Measurements from ENCODE around the gene CKMT2.

CKMT2 gene

GRCh38 chr5:81313278-81313677, 80.2 kb downstream of the CKMT2 start:
- DNase-seq: no peak

GRCh38 chr5:81313686-81314085, 80.6 kb downstream of the CKMT2 start:
- no peak for DNase-seq

- no peak for DNase-seq
Measured at GRCh38 chr5:81314581-81314980, 81.5 kb downstream of the CKMT2 start.

- no peak for DNase-seq
Measured at GRCh38 chr5:81315336-81315735, 82.2 kb downstream of the CKMT2 start.

- no peak for DNase-seq
Measured at GRCh38 chr5:81315830-81316229, 82.7 kb downstream of the CKMT2 start.
